ENCODE measurements around the gene FARS2.

The FARS2 gene

DNA sequence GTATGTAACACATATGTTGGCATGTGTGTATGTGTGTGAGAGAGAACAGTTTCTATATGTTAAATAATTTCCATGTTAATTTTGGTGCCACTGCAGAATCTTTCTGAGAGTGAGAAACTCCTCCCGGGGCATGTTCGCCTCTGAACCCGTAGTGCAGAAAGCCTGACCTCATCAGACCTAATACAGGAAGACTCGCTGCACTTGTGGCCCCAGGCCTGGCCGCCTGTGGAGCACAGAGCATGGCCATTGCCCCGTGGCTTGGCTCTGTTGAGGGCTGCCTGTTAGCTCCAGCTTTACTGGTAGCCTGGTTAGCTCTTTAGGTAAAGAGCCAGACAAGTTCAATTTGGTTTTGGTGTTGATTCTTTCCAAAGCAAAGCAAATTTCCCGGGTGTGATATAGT, 25.5 kb downstream of the FARS2 start:
- TF ChIP-seq GATA1 (IDR thresholded peaks at IDR 0.05; ENCODE audit: low read depth, low read length) (no peak), POLR2A (IDR thresholded peaks at IDR 0.05; ENCODE audit: low read length) (no peak)
- no peak for DNase-seq

DNA sequence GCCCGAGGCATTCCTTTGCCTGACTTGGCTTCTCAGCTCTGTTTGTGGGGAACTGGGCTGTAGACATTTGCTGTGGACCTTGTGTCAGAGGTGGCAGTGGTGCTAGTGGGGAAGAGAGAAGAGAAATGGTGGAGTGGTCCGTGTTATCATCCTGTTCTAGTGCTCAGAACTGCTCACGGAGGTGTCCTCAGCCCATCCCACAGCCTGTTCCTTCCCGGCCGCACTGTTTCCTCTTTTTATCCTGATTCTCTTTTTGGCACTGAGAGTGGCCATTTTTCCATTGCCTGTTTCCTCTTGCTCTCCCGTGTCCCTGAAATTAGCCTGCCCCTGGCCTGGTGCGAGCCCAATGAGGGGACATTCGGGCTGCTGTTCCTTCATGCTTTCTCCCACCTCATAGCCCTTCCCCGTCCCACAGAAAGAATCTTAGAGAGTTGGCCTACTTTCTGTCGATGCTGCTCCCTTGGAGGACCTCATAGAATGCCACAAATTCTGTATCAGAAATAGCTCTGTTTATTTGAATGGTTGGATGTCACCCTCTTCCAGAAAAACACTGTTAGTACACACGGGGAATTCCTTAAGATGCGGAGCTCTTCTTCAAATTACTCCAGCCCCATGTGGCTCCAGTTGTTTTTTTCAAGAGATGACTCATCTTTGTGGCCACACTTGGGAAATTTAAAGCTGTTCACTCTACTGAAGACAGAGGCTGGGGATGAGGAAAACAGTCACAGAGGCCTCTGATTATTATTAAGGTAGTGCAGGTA, 26.1 kb downstream of the FARS2 start:
- TF ChIP-seq GATA1 (IDR thresholded peaks at IDR 0.05; ENCODE audit: low read depth, low read length) (no peak), POLR2A (IDR thresholded peaks at IDR 0.05; ENCODE audit: low read length) (no peak)
- DNase-seq = no peak

DNA sequence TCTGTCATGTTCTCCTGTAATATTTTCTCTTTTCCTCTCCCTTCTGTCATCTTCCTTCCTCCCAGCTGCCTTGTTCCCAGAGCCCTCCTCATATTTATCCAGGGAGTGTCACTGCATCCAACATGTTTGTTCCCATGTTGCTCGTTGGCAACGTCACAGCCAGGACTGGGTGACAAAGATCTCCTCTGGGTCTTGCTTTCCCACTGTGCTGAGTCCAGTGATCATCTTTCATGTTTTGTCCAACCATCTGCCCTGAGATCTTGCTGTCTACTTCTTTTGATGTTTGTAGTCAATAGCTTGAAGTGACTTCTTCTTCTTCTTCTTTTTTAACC, 26.6 kb downstream of the FARS2 start:
- DNase-seq = no peak
- no peak for TF ChIP-seq GATA1 (IDR thresholded peaks at IDR 0.05; ENCODE audit: low read depth, low read length)
- TF ChIP-seq POLR2A (IDR thresholded peaks at IDR 0.05; ENCODE audit: low read length) = no peak

DNA sequence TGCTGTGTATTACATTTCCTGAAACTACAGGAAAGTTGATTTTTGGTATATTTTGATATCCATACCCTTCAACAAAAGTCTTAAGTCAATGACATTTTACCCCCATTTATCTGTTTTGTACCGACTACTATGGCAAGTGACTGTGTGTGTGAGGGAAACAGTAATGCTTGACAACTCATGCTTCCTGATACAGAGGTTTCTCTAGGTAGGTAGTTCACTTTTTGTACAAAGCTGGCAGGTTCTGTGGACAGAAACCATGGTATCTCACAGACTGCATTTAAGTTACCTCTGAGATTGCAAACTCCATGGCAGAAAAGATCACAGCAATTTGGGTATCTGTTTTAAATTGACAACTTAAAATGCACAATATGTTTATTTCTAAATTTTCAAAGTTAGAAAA, 28.8 kb downstream of the FARS2 start:
- TF ChIP-seq POLR2A (IDR thresholded peaks at IDR 0.05; ENCODE audit: low read length) = no peak
- no peak for TF ChIP-seq GATA1 (IDR thresholded peaks at IDR 0.05; ENCODE audit: low read depth, low read length)
- no peak for DNase-seq

DNA sequence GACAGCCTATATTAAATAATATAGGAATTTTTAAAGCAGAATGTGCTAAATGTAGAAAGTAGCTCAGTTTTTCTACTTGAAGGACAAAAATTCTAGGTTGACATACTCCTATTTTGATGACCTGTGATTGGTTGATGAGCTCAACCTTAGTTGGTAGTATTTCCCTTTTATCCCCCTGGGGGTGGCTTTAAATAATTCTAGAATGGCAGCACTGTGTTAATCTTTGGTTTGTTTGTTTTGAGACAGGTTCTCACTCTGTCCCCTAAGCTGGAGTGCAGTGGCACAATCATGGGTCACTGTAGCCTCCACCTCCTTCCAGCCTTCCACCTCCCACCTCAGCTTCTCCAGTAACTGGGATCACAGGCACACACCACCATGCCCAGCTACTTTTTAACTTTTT, 29.2 kb downstream of the FARS2 start:
- no peak for DNase-seq
- no peak for TF ChIP-seq POLR2A (IDR thresholded peaks at IDR 0.05; ENCODE audit: low read length)
- no peak for TF ChIP-seq GATA1 (IDR thresholded peaks at IDR 0.05; ENCODE audit: low read depth, low read length)

DNA sequence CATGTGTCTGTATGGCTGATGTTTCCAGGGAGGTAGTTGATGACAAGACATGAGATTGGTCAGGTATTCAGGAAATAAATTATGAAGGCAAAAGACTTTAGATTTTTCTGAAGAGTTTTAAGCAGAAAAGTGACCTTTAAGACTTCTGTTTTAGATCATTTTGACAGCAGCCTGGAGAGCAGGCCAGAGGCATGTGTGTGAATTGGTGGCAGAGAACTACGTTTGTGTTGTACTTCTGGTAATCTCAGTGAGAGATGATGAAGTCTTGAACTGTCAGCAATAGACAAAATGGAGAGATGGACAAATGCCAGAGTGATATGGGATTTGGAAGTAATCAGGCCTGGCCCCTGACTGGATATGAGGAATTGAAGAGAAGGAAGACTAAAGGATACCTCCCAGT, 30.8 kb downstream of the FARS2 start:
- no peak for DNase-seq
- TF ChIP-seq GATA1 (IDR thresholded peaks at IDR 0.05; ENCODE audit: low read depth, low read length) (no peak), POLR2A (IDR thresholded peaks at IDR 0.05; ENCODE audit: low read length) (no peak)

DNA sequence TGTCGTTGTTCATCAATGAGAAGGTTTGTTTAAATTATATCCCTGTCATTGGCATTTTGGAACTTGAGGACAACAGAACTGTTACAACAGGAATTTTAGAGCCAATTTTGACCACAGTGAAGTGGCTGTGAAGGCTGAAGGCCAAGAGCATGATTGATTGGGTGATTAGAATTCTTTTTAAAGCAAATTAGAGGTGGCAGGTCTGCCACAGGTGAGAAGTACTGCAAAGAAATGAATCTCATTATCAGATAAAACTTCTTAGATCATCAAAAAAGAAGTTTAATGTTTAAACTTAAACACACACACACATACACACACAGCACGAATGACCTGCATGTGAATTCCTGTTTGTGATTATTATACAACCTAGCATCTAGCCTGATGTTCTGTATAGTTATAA, 32.4 kb downstream of the FARS2 start:
- no peak for DNase-seq
- no peak for TF ChIP-seq GATA1 (IDR thresholded peaks at IDR 0.05; ENCODE audit: low read depth, low read length)
- no peak for TF ChIP-seq POLR2A (IDR thresholded peaks at IDR 0.05; ENCODE audit: low read length)

DNA sequence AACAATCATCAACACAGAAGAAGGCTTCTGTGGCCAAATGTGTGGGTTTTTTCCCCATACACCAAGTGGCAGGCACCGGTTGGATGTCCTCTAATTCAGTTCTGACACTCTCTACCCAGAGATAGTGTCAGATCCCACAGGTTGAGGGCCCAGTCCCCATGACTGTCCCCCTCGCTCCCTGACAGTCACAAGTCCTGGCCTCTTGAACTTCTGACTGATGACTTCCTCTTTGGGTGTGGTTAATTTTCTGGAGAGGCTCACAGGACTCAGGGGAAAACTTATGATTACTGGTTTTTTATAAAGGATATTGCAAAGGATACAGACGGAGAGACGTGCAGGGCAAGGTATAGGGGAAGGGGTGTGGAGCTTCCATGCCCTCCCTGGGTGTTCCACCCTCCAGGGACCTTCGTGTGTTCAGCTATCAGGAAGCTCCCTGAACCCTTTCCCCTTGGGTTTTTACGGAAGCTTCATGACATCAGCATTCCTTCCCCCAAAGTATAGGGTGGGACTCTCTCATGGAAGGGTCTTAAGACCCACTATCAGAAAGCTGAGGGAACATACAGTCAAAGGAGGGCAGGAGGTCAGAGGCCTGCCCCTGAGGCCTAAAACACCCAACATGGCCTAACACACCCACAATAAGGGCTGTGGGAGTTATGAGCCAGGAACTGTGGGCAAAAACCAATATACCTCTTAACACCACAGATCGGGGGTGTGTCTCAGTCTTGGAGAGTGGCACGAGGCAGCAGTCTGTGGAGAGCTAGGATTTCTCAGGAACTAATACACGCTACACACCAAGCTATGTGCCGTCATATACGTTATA, 33.3 kb downstream of the FARS2 start:
- DNase-seq = peak; percentile 19
- TF ChIP-seq GATA1 (IDR thresholded peaks at IDR 0.05; ENCODE audit: low read depth, low read length) (no peak), POLR2A (IDR thresholded peaks at IDR 0.05; ENCODE audit: low read length) (no peak)

DNA sequence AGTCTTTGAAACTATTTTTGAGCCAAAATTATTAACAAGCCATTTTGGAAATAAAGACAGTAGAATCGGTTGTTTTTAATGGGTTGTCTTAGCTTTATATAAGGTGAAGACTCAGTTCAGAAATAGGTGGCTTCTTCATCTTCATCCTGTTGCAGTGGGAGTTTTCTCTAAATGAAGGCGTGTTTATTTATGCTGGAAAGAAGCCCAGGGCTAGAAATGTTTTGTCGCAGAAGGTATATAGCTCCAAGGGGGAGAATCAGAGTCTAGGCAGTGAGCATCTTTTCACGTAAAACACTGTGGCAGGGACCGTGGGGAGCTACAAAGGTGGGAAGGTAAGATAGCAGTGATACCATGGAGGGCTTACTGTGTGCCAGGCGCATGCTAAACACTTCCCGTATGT, 34.3 kb downstream of the FARS2 start:
- no peak for DNase-seq
- TF ChIP-seq POLR2A (IDR thresholded peaks at IDR 0.05; ENCODE audit: low read length) (no peak), GATA1 (IDR thresholded peaks at IDR 0.05; ENCODE audit: low read depth, low read length) (no peak)

DNA sequence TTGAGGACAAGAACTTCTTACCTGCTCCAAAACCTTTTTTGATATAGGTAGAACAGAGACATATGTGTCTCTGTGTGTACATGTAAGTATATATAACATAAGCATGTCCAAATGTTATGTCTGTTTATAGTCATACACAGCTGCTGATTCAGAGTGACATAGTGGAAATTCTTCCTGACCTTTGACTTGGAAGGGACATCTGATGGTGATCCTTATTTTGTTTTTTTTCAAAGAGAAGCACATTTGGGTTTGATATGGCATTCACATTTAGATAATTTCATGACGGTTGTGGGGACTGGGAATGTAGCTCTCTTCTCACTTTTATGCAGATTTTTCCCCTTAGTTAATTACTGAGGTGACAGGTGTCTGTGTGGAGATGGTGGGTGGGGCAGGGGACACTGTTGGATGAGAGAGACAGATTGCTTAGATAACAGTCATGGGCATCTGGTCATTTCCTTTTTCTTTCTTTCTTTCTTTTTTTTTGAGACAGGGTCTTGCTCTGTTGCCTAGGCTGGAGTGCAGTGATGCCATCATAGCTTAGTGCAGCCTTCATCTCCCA, 39.0 kb downstream of the FARS2 start:
- DNase-seq = peak; percentile 10 to 52

DNA sequence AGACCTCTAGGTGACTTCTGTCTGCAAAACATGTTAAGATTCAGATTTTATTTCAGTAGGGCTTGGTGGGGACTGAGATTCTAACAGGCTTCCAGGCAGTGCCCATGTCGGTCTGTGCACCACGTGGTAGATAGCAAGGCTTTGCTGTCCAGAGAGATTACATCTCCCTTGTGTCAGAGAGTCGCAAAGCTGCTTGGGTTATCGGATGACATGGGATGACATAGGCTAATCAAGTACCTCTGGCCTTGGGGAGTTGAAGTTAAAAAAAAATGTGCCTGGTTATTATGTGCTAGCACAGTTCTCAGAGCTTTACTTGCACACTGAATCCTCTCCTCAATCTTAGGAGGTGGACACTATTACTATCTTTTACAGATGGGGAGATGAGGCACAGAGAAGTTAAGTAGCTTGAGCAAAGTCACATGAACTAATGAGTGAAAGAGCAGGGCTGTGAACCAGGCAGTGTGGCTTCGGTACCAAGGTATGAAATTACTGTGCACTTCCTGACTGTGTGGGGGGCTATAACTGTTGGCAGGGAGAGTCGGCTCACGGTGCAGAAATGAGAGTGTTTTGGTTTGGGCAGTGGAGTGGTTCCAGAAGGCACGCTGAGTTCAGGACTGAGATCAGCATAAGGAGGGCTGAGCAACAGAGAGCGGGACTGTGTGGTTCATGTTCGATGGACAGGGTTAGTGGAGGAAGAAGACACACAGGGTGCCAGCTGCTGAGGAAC, 41.1 kb downstream of the FARS2 start:
- DNase-seq = peak; percentile 64 to 83
- no peak for TF ChIP-seq POLR2A (IDR thresholded peaks at IDR 0.05; ENCODE audit: low read length)
- TF ChIP-seq GATA1 (IDR thresholded peaks at IDR 0.05; ENCODE audit: low read depth, low read length) = no peak

More for the DNA sequence above, 39.0 kb downstream of the FARS2 start:
- no peak for TF ChIP-seq GATA1 (IDR thresholded peaks at IDR 0.05; ENCODE audit: low read depth, low read length)
- no peak for TF ChIP-seq POLR2A (IDR thresholded peaks at IDR 0.05; ENCODE audit: low read length)

DNA sequence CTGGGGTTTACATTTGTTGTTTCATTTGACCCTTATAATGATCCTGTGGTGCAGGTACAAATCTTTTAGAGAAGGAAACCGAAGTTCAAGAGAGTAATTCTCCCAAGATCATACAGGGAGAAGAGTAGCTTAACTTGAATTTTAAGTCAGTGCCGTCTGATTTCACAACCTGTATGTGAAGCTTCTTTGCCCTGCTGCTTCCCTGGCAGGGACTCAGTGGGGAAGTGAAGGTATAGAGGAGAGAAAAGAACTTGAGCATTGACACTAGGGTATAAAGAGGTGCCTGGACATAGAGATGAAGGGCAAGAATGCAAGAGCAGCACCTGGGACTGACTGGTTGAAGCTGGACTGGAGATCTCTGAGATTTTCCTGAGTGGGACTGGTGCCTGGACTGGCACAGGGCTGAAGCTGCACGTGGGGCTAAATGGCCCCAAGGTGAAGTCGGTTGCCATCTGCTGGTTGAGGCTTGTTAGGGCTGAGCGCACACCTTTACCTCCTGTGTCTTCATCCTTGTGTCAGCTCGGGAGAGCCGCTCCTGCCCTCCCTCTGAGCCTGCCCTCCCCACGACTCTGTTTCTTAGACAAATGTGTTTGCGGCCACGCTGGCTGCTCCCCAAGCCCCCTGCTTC, 41.8 kb downstream of the FARS2 start:
- no peak for TF ChIP-seq POLR2A (IDR thresholded peaks at IDR 0.05; ENCODE audit: low read length)
- TF ChIP-seq GATA1 (IDR thresholded peaks at IDR 0.05; ENCODE audit: low read depth, low read length) = no peak
- DNase-seq = peak; percentile 15 to 50

DNA sequence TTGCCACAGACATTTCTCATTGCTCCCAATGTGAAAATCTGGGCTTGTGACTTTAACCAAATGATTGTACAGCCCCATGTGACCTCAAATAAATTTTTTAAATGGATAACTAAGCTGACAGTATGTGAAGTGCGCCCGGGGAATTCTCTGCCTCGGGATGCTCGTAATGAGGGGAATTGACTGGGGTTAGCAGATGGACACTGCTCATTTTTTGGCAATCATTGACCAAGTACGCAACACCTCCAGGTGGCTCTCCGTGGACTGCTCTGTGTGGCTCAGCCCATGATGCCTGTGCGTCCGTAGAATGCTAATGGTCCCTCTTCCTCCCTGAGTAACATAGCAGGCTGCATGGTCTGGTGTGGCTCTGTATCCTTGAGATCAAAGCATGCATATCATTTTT, 42.4 kb downstream of the FARS2 start:
- TF ChIP-seq GATA1 (IDR thresholded peaks at IDR 0.05; ENCODE audit: low read depth, low read length) (no peak), POLR2A (IDR thresholded peaks at IDR 0.05; ENCODE audit: low read length) (no peak)
- no peak for DNase-seq
